CD4-positive, alpha-beta T cell treated with Interleukin-6 at 100 ng/mL for 8 hours (primary cell): Measurements from ENCODE around the gene ASPM.

Experiments used
- DNase-seq: peaks from one replicate; pipeline ENCODE4 v3.0.0-alpha.2; 2020; ENCODE audit warnings: mixed read lengths, low spot score

Gene ASPM, protein sequence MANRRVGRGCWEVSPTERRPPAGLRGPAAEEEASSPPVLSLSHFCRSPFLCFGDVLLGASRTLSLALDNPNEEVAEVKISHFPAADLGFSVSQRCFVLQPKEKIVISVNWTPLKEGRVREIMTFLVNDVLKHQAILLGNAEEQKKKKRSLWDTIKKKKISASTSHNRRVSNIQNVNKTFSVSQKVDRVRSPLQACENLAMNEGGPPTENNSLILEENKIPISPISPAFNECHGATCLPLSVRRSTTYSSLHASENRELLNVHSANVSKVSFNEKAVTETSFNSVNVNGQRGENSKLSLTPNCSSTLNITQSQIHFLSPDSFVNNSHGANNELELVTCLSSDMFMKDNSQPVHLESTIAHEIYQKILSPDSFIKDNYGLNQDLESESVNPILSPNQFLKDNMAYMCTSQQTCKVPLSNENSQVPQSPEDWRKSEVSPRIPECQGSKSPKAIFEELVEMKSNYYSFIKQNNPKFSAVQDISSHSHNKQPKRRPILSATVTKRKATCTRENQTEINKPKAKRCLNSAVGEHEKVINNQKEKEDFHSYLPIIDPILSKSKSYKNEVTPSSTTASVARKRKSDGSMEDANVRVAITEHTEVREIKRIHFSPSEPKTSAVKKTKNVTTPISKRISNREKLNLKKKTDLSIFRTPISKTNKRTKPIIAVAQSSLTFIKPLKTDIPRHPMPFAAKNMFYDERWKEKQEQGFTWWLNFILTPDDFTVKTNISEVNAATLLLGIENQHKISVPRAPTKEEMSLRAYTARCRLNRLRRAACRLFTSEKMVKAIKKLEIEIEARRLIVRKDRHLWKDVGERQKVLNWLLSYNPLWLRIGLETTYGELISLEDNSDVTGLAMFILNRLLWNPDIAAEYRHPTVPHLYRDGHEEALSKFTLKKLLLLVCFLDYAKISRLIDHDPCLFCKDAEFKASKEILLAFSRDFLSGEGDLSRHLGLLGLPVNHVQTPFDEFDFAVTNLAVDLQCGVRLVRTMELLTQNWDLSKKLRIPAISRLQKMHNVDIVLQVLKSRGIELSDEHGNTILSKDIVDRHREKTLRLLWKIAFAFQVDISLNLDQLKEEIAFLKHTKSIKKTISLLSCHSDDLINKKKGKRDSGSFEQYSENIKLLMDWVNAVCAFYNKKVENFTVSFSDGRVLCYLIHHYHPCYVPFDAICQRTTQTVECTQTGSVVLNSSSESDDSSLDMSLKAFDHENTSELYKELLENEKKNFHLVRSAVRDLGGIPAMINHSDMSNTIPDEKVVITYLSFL (N-terminal part only)

GRCh38 chr1:197146101-197147095 lies at the start of gene ASPM:
Gene ASPM, minus strand, starts transcription at chr1:197146669. Its CDS starts 232 bp downstream, at chr1:197146437.
- DNase-seq = peak; percentile 94

GRCh38 chr1:197195100-197195499 lies 48.6 kb upstream of the ASPM start:
- DNase-seq = no peak

DNA sequence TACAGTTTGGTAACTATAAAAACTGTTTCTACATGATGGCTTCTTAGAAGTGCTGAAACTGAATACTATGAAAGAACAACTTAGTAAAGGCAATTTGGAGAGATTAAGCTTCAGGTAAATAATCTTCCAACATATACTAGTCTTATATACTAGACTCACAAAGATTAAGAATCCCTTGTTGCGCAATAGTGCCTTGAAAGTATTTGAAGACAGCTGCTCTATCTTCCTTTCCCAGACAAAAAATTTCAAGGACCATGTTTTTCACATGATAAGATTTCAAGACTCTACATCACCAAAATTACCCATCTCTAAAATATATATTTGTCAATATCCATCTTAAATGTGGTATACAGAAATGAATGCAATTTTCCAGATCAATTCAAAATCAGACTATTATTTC lies 37.7 kb upstream of the ASPM start:
- no peak for DNase-seq

- DNase-seq = no peak
Observed at GRCh38 chr1:197183195-197183748, 36.8 kb upstream of the ASPM start.

DNA sequence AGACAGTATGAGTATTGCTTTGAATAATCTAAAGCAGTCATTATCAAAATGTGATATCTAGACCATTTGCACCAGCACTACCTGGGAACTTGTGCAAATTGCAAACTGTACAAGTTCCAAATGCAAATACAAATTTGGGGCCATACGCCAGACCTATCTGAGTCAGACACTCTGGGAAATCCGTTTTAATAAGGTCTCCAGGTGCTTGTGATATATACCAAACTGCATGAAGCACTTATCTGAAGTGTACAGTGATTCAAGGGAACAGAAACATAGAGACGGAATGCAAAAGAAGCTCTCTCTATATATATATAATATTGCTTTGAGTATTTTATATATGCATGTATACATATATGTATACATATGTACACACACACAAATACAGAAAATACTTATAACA lies 36.2 kb upstream of the ASPM start:
- DNase-seq = no peak

- no peak for DNase-seq
Observed at GRCh38 chr1:197181982-197182381, 35.5 kb upstream of the ASPM start.

DNA sequence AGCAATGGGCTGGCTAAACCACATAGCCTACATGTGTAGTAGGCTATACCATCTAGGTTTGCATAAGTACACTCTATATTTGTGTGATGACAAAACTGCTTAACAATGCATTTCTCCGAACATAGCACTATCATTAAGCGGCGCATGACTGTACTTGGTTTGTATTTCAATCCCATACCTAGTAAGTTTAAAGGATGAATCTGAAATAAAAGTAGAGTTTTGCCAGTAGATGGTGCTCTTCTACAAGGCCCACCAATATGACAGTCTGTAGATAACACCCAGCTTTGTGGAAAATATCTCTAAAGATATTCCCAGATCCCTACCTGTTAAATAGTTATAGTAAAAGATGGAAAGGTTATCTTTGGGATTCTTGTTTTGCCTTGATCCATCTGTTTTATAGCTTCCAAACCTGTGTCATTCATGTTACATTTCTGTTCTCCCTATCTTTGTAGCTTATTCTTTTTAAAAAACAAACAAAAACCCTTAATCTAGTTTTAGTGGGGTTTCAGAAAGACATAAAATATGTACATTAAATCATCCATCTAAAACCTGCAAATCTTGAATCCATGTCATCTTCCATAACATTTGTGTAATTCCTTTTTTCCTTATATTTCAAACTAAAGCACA lies 33.9 kb upstream of the ASPM start:
- peak; percentile 7 for DNase-seq

DNA sequence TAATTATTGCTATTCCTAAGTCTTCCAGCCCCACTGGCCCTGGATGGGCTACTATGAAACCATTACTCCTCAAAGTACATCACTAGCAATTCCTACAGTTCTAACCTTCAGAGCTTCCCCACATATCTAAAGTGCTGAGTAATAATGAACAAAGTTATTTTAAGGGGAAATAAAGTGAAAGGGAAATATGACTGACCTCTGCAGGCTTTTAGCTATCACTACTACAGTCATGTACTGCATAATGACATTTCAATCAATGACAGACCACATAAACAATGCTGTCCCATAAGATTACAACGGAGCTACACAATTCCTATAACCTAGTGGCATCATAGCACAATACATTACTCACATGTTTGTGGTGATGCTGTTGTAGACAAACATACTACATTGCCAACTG lies 32.5 kb upstream of the ASPM start:
- no peak for DNase-seq

DNA sequence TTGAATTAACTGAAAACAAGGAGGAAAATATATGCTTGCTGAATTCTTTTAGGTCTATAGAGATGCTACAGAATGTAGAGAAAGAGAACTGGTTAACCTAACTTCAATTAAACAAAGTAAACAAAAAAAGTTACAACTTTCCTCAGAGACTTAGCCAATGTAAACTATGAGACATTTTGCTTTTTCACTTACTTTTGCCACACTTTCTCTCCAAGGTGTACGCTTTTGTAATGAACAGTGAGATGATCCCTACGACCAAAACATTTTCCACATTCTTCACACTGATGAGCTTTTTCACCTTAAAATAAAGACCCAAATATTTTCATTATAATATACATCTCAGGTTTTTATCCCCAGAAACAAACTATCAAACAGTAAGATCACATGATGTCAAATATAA lies 28.3 kb upstream of the ASPM start:
- no peak for DNase-seq

- DNase-seq = no peak
Observed at GRCh38 chr1:197173571-197174507, 27.4 kb upstream of the ASPM start.

GRCh38 chr1:197171531-197171930 lies 25.1 kb upstream of the ASPM start:
- no peak for DNase-seq

GRCh38 chr1:197170538-197170937 lies 24.1 kb upstream of the ASPM start:
- DNase-seq = no peak

- DNase-seq = no peak
Observed at GRCh38 chr1:197159461-197159860, 13.0 kb upstream of the ASPM start.

- DNase-seq = no peak
Observed at GRCh38 chr1:197156692-197157091, 10.2 kb upstream of the ASPM start.

GRCh38 chr1:197152662-197153061 lies 6.2 kb upstream of the ASPM start:
- DNase-seq = no peak

GRCh38 chr1:197151185-197151584 lies 4.7 kb upstream of the ASPM start:
- DNase-seq = no peak

DNA sequence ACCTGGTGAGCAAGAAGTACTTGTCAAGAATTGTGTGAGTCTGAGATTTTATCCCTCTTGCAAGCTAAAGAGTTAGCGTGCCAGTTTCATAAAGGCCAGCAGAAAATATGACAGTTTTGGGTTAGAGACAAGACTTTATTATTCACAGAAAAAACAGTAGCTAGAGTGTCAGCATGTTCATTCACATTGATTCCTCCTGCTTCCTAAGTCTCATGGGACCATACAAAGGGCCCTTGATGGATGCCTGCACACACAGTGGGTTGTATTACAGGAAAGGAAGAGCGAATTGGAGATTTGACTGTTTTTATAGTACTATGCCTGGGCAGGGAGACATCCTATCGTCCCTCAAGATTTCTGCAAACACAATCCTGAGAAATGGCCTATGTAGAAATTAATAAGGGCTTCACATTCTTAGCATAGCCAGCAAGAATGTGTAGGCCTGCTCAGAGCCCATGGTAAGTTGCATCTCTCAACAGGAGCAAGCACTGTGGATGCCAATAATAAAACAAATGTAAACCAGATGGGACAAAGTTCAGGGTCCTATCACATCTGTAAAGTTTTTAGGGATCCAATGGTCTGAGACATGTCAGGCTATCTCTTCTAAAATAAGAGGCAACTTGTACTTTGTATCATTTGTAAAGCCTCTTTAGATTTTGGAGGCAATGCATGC lies 4.0 kb upstream of the ASPM start:
- no peak for DNase-seq

DNA sequence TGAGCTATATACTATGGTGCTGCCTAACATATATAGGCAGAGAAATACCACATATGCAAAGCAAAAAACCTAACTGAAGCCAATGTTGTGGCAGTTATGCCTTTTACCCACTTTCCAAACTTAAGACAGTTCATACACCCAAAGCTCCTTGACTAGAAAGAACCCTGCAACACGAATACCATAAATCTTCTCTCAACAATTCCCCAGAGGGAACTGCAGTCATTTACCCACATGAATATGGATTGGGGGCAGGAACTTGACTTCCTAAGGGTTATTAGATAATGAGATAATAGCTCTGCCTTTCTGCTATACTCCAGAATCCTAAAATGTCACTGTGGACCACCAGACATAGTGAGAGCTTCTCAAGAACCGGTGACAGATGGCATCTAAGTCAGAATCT lies 2.9 kb upstream of the ASPM start:
- DNase-seq = no peak
